ENCODE results near the gene MYCBPAP. TPM values are rescaled to one million over a fixed set of nuclear protein-coding genes. Genes with fewer than 3 reads are reported as not detected.

Gene MYCBPAP
- total RNA-seq, 2 experiments from 2014 or later: 8.1 to 8.5 TPM

DNA sequence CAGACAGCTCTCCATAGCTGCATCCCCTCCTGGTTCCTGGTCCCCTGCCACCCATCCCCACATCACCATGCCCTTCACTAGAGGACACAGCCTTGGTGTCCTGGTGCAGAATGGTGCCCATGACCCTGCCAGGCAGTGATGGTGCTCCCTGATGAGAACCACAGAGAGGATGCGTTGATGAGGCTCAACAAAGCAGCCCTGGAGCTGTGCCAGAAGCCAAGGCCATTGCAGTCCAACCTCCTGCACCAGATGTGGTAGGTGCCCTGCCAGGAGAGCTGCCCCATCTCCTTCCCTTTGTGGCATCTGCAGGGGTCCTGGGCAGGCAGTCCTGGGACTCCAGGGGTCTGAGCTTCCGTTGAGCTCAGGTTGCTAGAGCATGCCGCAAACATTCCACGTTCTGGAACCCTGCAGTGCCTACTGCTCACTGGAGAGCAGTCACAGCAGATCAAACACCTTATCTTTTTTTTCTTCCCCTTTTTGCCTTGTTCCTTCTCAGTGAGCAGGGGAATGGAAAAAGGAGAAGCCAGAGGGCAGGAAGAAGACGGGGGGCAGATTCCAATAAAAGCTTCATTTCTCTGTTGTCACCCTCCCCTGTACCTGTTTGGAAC is 19.0 kb downstream of the MYCBPAP start:
- intact Hi-C loops (cut with micrococcal nuclease): no loop called here
- H3K27ac Mint-ChIP-seq: no peak overlapping the region
- peaks cover 28% of the 10 kb centered on the region for H3K27me3 Mint-ChIP-seq
- no peak for DNase-seq
- ChIA-PET CTCF (interaction anchor here (0.7 kb wide), 1 partner anchor 16 kb away, joined by 3 read pairs; no protein-coding TSS in a partner anchor), POLR2A (no interaction called here)
- H3K36me3 Mint-ChIP-seq: no peaks in the 10 kb centered on the region
- no peaks in the 10 kb centered on the region for H3K9me3 Mint-ChIP-seq
- H3K4me3 Mint-ChIP-seq: no peak overlapping the region
- no peaks in the 10 kb centered on the region for H3K4me1 Mint-ChIP-seq (ENCODE audit: low read depth)

DNA sequence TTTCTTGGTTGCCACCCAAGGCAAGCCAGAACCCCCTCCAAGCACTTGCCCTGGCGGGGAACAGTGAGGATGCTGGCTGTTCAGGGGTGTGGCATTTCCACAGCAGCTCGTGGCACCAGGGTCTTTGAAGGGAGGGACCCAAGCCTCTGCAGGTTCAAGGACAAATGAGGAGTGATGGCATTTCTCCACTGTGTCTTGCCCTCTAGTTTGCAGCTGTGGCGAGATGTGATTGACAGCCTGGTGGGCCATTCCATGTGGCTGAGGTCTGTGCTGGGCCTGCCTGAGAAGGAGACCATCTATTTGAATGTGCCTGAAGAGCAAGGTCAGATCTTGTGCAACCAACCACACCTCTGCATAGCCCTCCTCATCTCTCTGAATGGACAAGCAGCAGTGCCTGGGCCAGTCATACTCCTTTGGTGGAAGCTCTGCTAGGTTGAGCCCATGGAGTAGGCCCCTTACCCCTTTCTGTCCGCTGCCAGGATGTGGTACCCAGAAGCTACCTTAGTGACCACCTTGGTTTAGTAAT is 19.8 kb downstream of the MYCBPAP start:
- no peak for DNase-seq
- Mint-ChIP-seq H3K4me1 (ENCODE audit: low read depth) (peaks cover 2% of the 10 kb centered on the region), H3K27me3 (peaks cover 34% of the 10 kb centered on the region), H3K36me3 (no peaks in the 10 kb centered on the region), H3K4me3 (no peak overlapping the region), H3K9me3 (no peaks in the 10 kb centered on the region), H3K27ac (no peak overlapping the region)
- POLR2A ChIA-PET: no interaction called here
- intact Hi-C loops (cut with micrococcal nuclease): no loop called here
- CTCF ChIA-PET: no interaction called here

DNA sequence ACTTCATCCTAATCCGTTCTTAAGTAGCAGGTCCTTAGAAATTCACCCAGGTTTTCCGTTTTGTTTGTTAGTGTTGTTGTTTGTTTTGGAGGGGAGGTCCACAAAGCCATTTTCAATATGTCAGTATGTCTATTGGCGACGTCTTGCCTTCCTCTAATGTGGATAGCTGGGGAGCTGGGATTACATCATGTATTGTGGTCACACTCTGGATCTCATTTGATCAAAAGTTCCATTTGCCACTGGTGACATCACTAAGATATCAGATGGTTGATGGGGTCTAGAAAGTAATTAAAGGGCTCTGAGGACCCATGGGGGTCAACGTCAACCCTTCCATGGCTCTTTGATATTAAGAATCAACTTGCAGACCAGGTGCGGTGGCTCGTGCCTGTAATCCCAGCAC is 21.6 kb downstream of the MYCBPAP start:
- Mint-ChIP-seq H3K4me3 (no peak overlapping the region), H3K36me3 (no peaks in the 10 kb centered on the region), H3K27me3 (peaks cover 50% of the 10 kb centered on the region), H3K9me3 (no peaks in the 10 kb centered on the region), H3K4me1 (ENCODE audit: low read depth) (peaks cover 16% of the 10 kb centered on the region), H3K27ac (no peak overlapping the region)
- ChIA-PET CTCF (no interaction called here), POLR2A (no interaction called here)
- intact Hi-C loops (cut with micrococcal nuclease): no loop called here
- DNase-seq: no peak

DNA sequence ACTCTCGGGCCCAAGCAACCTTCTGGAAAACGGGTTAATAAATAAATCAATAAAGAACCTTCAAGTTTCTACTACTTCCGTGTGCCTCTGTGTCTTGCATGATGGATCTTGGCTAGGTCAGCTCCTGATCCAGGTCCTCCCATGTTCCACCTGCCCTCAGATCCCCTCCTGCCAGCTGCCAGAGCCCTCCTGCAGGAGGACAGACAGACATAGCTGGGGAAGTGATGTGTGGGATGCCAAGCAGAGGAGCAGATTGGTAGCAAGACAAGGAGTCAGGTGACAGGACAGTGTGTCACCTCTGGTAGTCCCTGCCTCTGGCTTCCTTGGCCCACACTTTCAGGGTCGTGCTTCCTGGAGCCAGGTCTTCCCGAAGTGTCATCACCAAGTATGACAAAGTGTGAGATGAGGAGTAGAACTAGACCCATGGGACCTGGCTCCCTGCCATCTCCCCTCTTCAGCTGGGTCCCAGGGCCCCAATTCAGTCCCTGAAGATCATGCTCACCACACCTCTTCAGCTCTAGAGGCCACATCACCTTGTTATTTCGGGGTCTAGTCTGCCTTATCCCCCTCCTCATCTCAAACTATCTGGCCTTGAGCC is 23.3 kb downstream of the MYCBPAP start:
- no peaks in the 10 kb centered on the region for H3K9me3 Mint-ChIP-seq
- H3K27me3 Mint-ChIP-seq: peaks cover 52% of the 10 kb centered on the region
- POLR2A ChIA-PET: no interaction called here

DNA sequence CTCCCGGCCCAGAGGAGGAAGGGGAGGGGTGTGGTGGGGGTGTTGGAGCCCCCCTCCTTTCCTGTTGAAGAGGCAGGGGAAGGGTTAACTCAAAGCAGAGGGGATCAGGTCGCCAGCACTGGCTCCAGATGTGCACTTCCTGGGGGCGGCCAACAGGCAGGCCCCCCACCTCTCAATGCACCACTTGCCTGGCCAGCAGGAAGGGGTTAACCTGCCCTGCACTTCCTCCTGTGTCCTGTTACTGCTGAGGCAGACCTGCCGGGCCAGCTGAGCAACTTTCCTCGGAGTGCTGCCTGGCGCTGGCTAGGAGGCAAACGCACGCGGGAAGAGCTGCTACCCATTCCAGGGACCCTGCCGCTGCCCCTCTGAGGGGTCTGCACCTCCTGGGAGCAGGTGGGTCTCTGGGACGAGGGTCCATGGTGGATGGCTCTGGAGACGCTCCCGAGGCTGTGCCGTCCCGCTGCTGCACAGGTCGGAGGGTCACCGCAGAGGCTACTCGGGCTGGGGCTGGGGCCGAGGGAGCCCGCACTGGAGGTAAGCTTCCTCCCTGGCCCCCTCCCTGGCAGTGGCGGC is 24.3 kb downstream of the MYCBPAP start, which contains the start of gene EPN3:
Gene EPN3 (plus strand): TSS at position 284 of the 573 bp plus-strand sequence. CDS start 3,822 bp downstream, outside the sequence.
- intact Hi-C loops (cut with micrococcal nuclease): no loop called here
- ChIA-PET POLR2A (no interaction called here), CTCF (interaction anchor here (0.8 to 1.8 kb wide), 4 partner anchors 21 to 53 kb away, joined by 3 to 5 read pairs (median 3); partner anchors contain the start of gene CACNA1G)
- Mint-ChIP-seq H3K4me3 (no peak within 1 kb of the TSS), H3K4me1 (ENCODE audit: low read depth) (peaks cover 16% of the 10 kb centered on the region), H3K36me3 (no peaks in the 10 kb centered on the region), H3K27me3 (peaks cover 52% of the 10 kb centered on the region), H3K9me3 (no peaks in the 10 kb centered on the region), H3K27ac (no peak within 1 kb of the TSS)
- no peak for DNase-seq

More for the DNA sequence above, 23.3 kb downstream of the MYCBPAP start:
- no peak for DNase-seq
- CTCF ChIA-PET: interaction anchor here (0.7 kb wide), 1 partner anchor 140 kb away, joined by 3 read pairs; no protein-coding TSS in a partner anchor
- Mint-ChIP-seq H3K27ac (no peak overlapping the region), H3K4me1 (ENCODE audit: low read depth) (peaks cover 16% of the 10 kb centered on the region), H3K4me3 (no peak overlapping the region), H3K36me3 (no peaks in the 10 kb centered on the region)
- intact Hi-C loops (cut with micrococcal nuclease): no loop called here

DNA sequence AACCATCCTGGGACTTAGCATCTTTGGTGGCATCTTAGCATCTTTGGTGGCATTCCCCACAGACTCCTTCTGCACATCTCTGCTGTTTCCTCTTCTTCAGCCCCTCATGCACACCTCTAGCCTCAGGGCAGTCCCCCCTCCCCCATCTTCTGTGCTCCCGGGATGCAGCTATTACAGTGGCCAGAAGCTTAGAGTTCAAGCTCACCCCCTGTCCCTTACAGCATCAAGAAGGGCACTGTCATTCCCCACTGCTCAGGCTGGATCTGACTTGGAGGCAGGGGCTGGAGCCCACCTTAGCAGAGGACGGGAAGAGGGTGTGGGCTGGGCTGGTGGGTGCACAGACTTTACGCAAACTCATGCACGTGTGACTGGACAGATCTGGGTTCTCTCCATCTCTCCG is 24.9 kb downstream of the MYCBPAP start:
- H3K9me3 Mint-ChIP-seq: no peaks in the 10 kb centered on the region
- H3K4me3 Mint-ChIP-seq: no peak overlapping the region
- ChIA-PET CTCF (interaction anchor here (0.8 to 1.8 kb wide), 5 partner anchors 9 to 53 kb away, joined by 3 to 5 read pairs (median 3); partner anchors contain the start of gene CACNA1G), POLR2A (no interaction called here)
- H3K27ac Mint-ChIP-seq: no peak overlapping the region
- peaks cover 52% of the 10 kb centered on the region for H3K27me3 Mint-ChIP-seq
- DNase-seq: no peak
- H3K4me1 Mint-ChIP-seq (ENCODE audit: low read depth): peaks cover 16% of the 10 kb centered on the region
- no peaks in the 10 kb centered on the region for H3K36me3 Mint-ChIP-seq
- intact Hi-C loops (cut with micrococcal nuclease): no loop called here

DNA sequence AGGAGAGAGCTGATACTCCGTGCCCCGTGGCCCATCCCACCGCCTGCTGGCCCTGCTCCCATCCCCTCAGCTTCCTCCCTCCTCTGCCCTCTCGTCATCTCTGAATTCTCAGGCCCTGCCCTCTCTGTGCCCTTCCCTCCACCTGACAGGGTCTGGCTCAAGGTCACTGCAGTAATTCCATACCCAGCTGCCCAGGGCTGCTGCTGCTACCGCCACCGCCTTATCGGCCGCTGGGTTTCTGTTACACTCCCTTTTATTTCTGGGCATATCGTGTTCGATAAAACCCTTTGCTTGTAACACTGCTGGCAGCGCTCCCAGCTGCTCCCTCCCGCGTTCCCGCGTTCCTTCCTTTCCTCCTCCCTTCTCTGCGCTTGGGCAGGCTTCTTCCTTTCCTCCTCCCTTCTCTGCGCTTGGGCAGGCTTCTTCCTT is 25.5 kb downstream of the MYCBPAP start:
- no peak overlapping the region for H3K4me3 Mint-ChIP-seq
- no peaks in the 10 kb centered on the region for H3K9me3 Mint-ChIP-seq
- peaks cover 16% of the 10 kb centered on the region for H3K4me1 Mint-ChIP-seq (ENCODE audit: low read depth)
- ChIA-PET POLR2A (no interaction called here), CTCF (interaction anchor here (0.7 to 1.8 kb wide), 4 partner anchors 8 to 54 kb away, joined by 3 to 5 read pairs (median 3); no protein-coding TSS in a partner anchor)
- no peak for DNase-seq
- intact Hi-C loops (cut with micrococcal nuclease): loop anchor here (1.0 to 2.0 kb wide), 2 partner anchors 22 to 55 kb away; partner anchors contain the start of gene RSAD1
- no peaks in the 10 kb centered on the region for H3K36me3 Mint-ChIP-seq
- no peak overlapping the region for H3K27ac Mint-ChIP-seq
- peaks cover 49% of the 10 kb centered on the region for H3K27me3 Mint-ChIP-seq

DNA sequence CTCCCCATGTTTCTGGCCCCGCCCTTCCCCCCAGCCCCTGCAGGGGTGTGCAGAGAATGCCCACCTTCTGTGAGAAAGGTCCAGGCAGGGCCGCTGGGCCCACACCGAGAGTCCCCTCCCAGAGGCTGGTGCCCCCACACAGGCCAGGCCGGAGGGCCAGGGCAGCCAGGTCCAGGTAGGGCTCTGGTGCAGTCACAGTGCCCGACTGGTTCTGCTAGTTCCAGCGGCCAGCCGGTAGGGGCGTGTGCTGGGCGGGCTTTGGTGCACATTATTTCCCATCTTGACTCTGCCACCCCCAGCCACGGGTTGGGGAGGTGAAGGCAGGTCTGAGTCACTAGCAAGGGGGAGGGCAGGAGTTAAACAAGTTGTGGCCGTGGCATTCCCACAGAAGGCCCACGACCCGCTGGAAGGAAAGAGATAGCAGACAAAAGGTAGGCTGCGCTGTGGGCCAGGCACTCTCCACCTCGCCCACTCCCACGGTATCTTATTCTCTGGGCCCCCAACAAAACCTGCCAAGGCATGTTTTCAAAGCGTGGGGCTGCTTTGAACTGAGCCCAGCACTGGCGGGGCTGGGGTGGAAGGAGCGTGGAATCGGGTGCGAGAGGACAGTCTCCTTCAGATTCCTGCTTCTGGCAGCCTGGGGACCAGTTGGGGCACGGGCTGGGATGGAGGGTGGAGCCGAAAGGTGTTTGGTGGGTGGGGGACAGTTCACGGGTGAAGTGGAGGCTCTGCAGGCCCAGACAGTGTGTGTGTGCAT is 26.2 kb downstream of the MYCBPAP start:
- H3K27me3 Mint-ChIP-seq: peaks cover 43% of the 10 kb centered on the region
- H3K4me3 Mint-ChIP-seq: no peak overlapping the region
- CTCF ChIA-PET: interaction anchor here (0.7 to 1.8 kb wide), 3 partner anchors 8 to 23 kb away, joined by 3 to 5 read pairs (median 3); no protein-coding TSS in a partner anchor
- DNase-seq: peak; percentile 63
- no peaks in the 10 kb centered on the region for H3K9me3 Mint-ChIP-seq
- POLR2A ChIA-PET: no interaction called here
- H3K4me1 Mint-ChIP-seq (ENCODE audit: low read depth): peaks cover 16% of the 10 kb centered on the region
- intact Hi-C loops (cut with micrococcal nuclease): loop anchor here (1.0 to 2.0 kb wide), 2 partner anchors 23 to 56 kb away; partner anchors contain the start of gene RSAD1
- no peak overlapping the region for H3K27ac Mint-ChIP-seq
- H3K36me3 Mint-ChIP-seq: no peaks in the 10 kb centered on the region

DNA sequence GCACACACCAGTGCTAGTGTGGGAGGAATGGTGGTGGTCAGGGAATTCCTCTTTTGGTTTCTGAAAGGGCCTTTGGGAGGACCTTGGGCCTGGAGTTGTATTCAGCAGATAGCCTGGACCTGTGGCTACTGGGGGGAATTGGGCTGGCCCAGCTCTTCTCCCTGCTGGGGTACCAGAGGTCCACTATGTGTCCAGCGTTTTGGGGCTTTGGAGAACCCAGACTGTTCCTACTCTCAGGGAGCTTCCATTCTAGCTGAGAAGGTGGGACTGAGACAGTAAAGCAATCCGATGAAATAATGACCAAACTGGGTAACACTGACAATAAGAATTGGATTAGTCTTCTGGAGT is 26.7 kb downstream of the MYCBPAP start:
- ChIA-PET POLR2A (no interaction called here), CTCF (no interaction called here)
- H3K4me1 Mint-ChIP-seq (ENCODE audit: low read depth): peaks cover 16% of the 10 kb centered on the region
- H3K27ac Mint-ChIP-seq: no peak overlapping the region
- H3K9me3 Mint-ChIP-seq: no peaks in the 10 kb centered on the region
- no peak for DNase-seq
- no peaks in the 10 kb centered on the region for H3K36me3 Mint-ChIP-seq
- H3K4me3 Mint-ChIP-seq: no peak overlapping the region
- intact Hi-C loops (cut with micrococcal nuclease): loop anchor here (1.0 to 2.0 kb wide), 2 partner anchors 24 to 56 kb away; partner anchors contain the start of gene RSAD1
- peaks cover 39% of the 10 kb centered on the region for H3K27me3 Mint-ChIP-seq

DNA sequence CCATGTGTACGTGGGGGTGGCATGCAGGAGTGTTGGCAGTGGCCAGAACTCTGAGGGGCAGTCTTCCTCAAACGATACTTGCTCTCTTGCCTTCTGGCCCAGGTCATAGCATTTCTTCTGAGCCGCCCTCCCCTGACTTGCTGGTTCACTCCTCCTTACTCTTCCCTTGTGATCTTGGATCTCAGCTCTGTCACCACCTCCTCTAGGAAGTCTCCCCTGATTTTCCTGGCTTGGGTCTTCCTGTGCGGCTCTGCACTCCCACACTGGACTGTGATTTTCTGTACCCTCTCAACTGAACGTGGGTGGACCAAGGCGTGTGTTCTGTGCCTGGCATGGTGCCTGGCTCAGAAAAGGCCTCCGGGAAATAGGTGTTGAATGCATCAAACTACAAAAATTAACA is 27.2 kb downstream of the MYCBPAP start:
- peaks cover 16% of the 10 kb centered on the region for H3K4me1 Mint-ChIP-seq (ENCODE audit: low read depth)
- no peak overlapping the region for H3K4me3 Mint-ChIP-seq
- DNase-seq: no peak
- intact Hi-C loops (cut with micrococcal nuclease): loop anchor here (2.0 kb wide), 1 partner anchor 57 kb away; the partner anchor contains the start of gene RSAD1
- peaks cover 36% of the 10 kb centered on the region for H3K27me3 Mint-ChIP-seq
- no peaks in the 10 kb centered on the region for H3K36me3 Mint-ChIP-seq
- CTCF ChIA-PET: interaction anchor here (1.0 kb wide), 1 partner anchor 247 kb away, joined by 3 read pairs; no protein-coding TSS in a partner anchor
- no peak overlapping the region for H3K27ac Mint-ChIP-seq
- POLR2A ChIA-PET: no interaction called here
- no peaks in the 10 kb centered on the region for H3K9me3 Mint-ChIP-seq

DNA sequence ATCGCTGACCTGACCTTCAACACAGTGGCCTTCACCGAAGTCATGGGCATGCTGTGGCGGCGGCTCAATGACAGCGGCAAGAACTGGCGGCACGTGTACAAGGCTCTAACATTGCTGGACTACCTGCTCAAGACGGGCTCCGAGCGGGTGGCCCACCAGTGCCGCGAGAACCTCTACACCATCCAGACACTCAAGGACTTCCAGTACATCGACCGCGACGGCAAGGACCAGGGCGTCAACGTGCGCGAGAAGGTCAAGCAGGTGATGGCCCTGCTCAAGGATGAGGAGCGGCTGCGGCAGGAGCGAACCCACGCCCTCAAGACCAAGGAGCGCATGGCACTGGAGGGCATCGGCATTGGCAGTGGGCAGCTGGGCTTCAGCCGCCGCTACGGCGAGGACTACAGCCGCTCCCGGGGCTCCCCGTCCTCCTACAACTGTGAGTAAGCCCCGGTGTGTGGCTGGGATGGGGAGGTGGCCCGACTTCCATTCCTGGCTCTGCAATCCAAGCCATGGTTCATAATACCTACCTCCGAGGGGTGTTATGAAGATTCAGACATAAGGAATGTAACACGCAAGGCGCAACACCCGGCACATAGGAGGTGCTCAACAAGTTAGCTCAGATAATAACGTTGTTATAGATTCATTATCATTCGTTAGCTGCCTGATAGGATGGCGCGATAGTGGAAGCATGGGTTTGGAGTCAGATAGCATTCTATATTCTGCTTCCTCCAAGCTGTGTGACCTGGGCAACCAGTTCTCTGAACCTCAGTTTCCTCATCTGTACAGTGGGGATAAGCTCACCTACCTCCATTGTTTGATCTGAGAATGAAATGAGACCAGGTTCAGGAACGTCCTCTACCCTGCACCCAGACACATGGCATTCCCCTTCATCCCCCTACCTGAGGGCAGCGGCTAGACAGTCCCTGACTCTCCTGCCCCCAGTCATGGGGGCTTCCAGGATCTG is 28.7 kb downstream of the MYCBPAP start:
- Mint-ChIP-seq H3K36me3 (no peaks in the 10 kb centered on the region), H3K27me3 (peaks cover 27% of the 10 kb centered on the region), H3K4me3 (no peak overlapping the region), H3K9me3 (no peaks in the 10 kb centered on the region), H3K27ac (no peak overlapping the region), H3K4me1 (ENCODE audit: low read depth) (peaks cover 22% of the 10 kb centered on the region)
- ChIA-PET POLR2A (no interaction called here), CTCF (interaction anchor here (0.6 kb wide), 1 partner anchor 168 kb away, joined by 3 read pairs; no protein-coding TSS in a partner anchor)
- DNase-seq: no peak
- intact Hi-C loops (cut with micrococcal nuclease): no loop called here
